NCI-H2107 treated with DMSO at 0.1 percent for 48 hours (cell line): ENCODE data around the gene SSBP4.
"Not testable (repeated sequence)": the region's sequence is repeated elsewhere in the genome, so short reads cannot be mapped to it uniquely, and the experiment has no call there.

Experiments used
- DNase-seq: peaks from one replicate; lab custom pipeline; 2025; ENCODE audit not compliant: unreplicated experiment; lab: John Stamatoyannopoulos, UW

The SSBP4 gene

DNA sequence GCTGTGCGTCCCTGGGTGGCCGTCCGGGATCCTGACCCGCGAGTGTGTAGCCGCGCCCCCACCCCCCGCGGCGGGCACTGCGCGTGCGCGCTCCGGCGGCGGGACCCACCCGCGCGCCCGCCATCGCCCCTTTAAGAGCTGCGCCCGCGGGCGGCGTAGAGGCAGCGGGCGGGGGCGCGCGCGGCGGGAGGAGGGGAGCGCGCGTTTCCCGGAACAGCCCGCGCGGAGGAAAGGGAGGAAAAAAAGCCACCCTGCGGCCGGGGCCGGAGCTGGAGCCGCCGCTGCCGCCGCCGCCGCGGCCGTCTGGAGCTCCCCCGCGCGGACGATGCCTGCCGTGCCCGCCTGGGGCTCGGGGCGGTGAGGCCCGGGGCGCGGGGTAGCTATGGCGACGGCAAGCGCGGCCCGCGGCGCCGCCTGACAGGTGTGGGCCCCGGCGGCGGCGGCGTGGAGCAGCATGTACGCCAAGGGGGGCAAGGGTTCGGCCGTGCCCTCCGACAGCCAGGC is at the start of gene SSBP4:
TSS of gene SSBP4 (plus strand) at position 204 of the 504 bp plus-strand sequence. CDS start at position 455, 251 bp downstream.
- DNase-seq = peak; percentile 17

DNA sequence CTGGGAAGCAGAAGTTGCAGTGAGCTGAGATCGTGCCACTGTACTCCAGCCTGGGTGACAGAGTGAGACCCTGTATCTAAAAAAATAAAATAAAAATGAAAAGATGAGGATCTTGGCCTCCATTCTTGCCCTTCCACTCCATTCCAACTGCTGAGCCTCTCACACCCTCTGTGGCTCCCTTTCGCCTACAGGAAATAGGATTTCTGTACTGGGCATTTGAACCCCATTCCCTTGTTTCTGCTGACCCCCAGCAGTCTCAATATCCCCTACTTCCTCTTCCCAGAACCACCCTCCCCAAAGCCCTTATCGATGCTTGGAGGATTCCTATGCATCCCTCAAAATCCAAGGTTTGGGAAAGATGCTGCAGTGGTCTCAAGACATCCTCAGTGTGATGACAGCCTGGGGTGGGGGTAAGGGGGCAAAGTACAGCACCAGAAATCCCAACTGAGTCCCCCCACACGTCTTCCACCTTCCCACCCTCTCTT is 45.7 kb upstream of the SSBP4 start:
- DNase-seq = no peak

DNA sequence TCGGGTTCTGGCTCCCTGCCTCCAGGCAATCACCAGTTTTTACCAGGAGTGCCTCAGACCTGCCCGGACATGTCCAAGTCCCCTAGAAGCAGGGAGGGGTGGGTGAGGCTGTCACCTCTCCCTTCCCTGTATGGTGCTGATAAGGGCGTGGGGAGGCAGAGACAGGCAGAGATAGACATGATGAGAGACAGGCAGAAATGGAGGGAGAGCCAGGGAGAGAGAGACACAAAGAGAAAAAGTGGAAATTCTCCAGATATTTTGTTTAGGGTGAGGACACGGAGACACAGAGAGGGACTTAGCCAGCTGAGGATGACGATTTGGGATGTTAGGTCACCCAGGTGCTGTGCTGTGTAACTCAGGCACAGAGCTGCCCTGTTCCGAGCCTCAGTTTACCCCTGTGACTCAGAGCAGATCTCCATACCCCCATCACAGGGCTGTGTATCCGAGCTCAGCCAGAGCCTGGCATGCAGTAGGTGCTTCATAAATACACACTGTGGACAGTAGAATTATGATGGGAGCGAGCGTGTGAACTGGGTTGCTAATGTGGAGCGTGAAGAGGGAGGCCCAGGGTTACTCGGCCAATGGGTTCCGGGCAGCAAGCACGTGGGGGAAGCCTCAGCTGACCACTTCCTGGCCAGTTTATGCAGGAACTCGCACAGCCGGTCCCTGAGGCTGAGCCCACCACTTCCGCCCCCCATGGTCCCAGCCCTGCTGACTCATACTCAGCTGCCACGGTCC is 45.1 kb upstream of the SSBP4 start:
- no peak for DNase-seq

DNA sequence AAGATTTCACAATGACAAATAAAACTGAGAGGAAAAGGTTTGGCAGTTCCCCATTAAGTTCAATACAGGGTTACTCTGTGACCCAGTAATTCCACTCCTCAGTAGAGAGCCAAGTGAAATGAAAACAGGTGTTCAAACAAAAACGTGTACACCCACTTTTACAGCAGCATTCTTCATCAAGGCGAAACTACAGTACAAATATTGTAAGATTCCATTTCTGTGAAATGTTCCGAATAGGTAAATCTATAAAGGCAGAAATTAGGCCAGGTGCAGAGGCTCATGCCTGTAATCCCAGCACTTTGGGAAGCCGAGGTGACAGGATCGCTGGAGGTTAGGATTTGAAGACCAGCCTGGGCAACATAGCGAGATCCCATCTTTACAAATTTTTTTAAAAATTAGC is 42.2 kb upstream of the SSBP4 start:
- DNase-seq = peak; percentile 23

DNA sequence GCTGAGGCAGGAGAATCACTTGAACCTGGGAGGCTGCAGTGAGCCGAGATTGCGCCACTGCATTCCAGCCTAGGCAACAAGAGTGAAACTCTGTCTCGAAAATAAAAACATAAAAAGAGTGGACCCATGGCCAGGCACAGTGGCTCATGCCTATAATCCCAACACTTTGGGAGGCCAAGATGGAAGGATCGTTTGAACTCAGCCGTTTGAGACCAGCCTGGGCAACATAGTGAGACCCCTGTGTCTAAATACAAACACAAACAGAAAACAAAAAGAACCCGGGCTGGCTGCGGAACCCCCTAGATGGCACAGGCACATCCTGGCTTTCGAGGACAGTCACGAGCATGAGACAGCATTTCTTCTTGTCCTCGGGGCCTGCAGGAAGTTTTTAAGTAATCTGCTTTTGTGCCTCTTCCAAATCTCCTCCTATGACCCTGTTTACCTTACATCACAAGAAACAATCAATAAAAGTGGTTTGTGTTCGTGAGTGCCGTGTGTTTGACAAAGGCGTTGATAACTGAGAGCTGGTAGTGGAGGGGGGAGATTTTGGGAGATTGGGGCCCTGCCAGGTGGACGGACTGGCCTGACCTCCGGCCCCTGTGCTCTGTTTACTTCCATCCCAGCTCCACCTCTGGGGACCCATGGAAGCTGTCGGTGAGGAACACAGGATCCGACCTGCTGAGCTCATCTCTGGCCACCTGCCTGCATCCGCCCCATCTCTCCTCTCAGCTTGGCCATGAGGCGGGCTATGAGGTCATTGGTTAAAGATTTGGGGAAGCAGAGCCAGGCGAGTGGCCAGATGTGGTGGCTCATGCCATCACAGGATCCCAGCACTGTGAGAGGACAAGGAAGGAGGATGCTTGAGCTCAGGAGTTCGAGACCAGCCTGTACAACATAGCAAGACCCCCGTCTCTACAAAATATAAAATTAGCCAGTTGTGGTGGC is 39.1 kb upstream of the SSBP4 start:
- DNase-seq = peak; percentile 43

DNA sequence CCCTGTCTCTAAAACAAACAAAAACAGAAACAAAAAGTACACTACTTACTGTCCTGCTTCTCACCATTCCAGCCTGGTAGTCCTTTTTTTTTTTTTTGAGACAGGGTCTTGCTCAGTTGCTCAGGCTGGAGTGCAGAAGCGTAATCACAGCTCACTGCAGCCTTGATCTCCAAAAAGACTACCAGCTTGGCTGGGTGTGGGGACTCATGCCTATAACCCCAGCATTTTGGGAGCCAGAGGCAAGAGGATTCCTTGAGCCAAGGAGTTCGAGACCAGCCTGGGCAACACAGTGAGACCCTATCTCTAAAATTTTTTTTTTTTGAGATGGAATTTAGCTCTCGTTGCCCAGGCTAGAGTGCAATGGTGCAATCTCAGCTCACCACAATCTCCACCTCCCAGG is 38.4 kb upstream of the SSBP4 start:
- DNase-seq = no peak

DNA sequence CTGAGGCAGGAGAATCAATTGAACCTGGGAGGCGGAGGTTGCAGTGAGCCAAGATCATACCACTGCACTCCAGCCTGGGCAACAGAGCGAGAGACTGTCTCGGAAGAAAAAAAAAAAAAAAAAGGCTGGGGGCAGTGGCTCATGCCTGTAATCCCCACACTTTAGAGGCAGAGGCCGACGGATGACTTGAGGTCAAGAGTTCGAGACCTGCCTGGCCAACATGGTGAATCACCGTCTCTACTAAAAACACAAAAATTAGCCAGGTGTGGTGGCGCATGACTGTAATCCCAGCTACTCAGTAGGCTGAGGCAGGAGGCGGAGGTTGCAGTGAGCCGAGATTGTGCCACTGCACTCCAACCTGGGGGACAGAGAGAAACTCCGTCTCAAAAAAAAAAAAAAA is 35.6 kb upstream of the SSBP4 start:
- not testable (repeated sequence) for DNase-seq

DNA sequence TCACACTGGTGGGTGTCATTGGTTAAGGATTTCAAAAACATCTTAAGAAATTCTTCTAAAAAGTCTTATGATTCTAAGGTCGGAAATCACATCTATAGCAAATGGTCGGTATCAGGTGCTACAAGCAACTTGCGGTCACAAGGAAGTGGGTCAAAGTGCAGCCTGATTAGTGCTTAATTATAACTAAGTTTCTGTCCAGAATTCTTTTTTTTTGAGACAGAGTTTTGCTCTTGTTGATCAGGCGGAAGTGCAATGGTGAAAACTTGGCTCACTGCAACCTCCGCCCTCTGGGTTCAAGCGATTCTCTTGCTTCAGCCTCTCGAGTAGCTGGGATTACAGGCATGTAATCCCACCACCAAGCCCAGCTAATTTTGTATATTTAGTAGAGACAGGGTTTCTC is 34.4 kb upstream of the SSBP4 start:
- no peak for DNase-seq

DNA sequence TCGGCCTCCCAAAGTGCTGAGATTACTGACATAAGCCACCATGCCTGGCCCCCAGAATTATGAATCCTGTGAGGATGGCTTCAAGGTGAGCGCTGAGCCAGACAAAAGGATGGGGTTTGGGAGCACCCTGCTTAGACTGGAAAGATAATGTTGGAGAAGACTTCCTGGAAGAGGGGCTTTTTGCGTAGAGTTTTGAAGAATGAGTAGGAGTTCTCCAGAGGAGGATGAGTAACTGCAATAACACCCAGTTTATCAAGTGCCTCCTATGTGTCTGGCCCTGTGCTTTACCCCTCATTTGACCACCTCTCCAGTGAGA is 33.9 kb upstream of the SSBP4 start:
- no peak for DNase-seq

DNA sequence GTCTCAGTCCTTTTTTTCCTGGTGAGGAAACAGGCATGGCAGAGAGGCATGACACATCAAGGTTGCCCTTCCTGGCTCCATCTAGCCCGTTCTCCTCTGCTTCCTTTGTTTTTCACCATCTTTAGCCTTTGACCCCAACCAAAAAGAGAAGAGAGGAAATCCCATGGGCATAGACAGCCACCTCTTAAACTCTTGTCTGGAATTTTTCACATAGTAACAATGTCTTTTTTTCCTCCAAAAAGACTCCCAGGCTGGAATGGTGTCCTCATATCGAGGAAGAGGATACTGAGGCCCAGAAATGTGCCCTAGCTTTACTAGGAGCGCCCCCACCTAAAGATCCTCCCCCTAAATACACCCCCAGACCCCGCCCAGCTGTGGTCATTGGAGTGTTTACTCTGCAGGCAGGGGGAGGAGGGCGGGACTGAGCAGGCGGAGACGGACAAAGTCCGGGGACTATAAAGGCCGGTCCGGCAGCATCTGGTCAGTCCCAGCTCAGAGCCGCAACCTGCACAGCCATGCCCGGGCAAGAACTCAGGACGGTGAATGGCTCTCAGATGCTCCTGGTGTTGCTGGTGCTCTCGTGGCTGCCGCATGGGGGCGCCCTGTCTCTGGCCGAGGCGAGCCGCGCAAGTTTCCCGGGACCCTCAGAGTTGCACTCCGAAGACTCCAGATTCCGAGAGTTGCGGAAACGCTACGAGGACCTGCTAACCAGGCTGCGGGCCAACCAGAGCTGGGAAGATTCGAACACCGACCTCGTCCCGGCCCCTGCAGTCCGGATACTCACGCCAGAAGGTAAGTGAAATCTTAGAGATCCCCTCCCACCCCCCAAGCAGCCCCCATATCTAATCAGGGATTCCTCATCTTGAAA is 33.3 kb upstream of the SSBP4 start, which contains the start of gene GDF15:
TSS of gene GDF15 (plus strand) at position 484 of the 868 bp plus-strand sequence. CDS start at position 516, 32 bp downstream.
- no peak for DNase-seq

DNA sequence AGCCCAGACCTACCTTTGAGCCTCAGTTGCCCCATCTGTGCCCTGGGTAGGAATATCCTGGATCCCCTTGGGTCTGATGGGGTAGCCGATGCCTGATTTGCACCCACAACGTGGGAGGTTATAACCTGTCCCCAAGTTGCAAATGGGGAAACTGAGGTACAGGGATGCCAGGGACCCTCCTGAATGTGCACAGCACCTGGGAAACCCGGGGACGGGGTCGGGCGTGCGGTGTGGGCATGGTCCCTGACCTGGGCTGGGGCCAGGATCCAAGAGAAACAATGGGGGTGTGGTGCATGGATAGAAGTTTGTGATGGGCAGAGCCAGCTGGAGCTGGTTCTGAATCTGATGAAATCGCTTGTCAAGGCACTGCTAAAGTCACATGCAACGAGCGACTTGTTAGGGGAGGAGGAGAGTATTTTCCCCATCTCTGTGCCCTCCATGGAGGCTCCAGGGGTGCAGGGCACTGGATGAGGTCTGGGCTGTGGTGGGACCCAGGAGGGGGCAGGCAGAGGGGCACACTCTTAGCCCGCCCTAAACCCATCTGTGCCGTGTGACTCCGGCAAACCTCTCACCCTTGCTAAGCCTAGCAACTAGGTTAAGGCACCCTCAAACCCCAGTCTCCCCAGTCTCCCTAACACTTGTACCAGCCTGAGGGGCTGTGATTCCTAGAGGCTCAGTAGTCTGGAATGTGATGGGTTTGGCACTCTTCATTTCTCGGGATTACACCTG is 32.5 kb upstream of the SSBP4 start:
- no peak for DNase-seq

DNA sequence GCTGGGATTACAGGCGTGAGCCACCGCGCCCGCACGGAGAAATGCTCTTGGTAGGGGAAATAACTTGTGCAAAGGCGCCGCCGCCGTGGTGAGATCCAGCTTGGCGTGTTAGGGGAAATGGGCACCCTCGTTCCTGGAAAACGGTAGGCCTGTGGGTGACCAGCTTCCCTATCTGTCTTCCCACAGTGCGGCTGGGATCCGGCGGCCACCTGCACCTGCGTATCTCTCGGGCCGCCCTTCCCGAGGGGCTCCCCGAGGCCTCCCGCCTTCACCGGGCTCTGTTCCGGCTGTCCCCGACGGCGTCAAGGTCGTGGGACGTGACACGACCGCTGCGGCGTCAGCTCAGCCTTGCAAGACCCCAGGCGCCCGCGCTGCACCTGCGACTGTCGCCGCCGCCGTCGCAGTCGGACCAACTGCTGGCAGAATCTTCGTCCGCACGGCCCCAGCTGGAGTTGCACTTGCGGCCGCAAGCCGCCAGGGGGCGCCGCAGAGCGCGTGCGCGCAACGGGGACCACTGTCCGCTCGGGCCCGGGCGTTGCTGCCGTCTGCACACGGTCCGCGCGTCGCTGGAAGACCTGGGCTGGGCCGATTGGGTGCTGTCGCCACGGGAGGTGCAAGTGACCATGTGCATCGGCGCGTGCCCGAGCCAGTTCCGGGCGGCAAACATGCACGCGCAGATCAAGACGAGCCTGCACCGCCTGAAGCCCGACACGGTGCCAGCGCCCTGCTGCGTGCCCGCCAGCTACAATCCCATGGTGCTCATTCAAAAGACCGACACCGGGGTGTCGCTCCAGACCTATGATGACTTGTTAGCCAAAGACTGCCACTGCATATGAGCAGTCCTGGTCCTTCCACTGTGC is 30.9 kb upstream of the SSBP4 start:
- peak; percentile 83 for DNase-seq

DNA sequence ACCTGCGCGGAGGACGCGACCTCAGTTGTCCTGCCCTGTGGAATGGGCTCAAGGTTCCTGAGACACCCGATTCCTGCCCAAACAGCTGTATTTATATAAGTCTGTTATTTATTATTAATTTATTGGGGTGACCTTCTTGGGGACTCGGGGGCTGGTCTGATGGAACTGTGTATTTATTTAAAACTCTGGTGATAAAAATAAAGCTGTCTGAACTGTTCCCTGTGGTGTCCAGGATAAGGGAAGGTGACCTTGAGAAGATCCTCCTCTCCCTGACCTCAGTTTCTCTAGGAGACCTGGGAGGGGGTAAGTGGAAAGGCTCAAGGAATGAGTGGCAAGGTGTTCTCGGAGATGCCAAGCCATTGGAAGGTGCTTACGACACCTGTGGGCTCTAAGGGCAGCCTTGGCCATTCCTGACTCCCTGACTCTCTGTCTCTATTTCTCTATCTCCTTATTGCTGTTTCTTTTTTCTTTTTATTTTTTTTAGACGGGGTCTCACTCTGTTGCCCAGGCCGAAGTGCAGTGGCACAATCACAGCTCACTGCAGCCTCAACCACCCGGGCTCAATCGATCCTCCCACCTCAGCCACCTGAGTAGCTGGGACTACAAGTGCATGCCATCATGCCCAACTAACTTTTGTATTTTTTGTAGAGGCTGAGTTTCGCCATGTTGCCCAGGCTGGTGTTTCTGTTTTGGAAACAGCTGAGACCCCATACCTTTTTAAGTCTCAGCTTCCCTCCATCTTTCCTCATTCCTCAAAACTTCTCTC is 30.1 kb upstream of the SSBP4 start:
- no peak for DNase-seq

DNA sequence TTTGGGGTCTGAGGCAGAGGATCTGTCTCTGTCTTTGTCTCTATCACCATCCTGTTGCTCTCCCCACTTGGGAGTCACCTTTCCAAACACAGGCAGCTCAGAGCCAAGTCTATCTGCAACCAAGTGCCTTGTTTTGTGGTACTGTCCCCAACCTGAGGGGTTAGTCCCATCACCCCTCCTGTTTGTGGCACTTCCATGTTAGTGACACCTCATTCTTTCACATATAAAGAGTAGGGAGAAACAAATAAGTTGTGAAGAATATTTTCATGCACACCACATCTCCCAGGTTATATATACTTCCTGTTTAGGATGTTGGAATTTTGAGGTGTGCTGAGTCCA is 29.5 kb upstream of the SSBP4 start:
- DNase-seq = no peak

DNA sequence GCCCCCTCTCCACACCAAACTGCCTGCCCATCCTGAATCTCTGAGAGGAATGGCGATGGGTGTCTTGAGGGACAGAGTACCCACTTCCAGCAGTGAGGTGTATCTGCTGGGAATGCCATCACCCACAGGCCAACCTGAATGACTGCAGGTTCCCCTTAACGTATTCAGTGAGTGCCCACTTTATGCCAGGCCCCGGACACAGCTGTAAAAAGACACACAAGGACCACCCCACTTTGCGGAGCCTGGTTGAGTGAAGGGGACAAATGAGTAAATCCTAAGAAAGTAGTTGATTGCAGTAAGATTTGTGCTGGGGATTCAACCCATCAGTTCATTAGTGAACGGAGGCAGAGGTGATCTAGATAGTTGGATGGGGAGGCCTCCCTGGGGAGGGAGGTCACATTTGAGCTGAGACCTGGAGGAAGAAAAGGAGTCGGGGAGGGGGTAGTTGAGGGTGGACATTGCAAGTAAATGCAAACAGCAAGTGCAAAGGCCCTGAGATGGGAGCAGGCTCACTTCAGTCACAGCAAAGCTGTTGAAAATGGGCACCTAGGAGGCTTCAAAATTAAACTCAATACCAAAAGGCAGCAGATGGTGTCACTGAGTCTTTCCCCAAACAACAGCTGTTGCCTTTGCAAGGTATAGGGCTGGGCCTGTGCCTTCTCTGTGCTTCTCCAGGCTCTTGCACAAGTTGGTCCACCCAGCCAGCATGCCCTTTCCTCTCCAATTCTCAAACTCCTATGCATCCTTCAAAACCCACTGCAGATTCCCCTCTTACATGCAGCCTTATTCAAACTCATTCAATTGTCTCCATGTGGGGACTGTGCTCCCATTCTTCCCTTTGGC is 28.9 kb upstream of the SSBP4 start:
- DNase-seq = no peak

DNA sequence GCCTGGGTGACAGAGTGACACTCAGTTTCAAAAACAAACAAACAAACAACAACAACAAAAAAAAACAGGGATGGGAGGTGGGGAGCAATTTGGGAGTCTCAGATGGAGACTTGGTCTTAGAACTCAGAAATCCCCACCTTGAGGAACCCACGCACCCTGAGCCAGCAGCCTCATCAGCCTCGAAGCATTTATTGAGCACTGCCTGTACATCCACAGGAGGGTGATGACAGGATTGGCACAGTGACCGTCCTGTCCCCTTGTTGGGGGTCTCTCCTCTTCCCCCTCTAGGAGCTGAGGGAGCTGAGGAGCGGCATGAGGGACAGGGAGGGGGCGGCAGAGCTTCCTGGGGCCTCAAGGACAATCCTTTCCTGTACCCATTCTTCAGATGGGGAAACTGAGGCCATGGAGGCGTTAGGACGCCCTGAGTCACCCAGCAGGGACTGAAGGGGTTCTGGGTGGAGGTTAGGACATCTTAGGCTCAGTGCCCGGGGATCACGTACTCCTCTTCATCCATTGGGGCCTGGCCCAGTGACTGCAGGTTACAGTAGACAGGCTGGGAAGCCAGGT is 27.6 kb upstream of the SSBP4 start:
- DNase-seq = no peak

DNA sequence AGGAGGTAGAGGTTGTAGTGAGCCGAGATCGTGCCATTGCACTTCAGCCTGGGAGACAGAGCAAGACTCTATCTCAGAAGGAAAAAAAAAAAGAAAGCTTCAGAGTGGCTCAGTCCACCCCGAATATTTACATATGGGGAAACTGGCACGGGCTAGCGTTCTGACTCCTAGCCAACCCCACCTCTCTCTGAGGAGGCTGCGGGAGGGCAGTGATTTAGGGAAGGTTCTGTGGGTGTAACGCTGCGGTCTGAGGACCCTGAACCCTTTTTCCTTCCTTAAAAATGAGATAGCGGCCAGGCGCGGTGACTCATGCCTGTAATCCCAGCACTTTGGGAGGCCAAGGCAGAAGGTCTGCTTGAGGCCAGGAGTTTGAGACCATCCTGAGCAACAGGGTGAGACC is 26.8 kb upstream of the SSBP4 start:
- no peak for DNase-seq
